ENCODE data around the gene DCHS1. TPM values are rescaled to one million over a fixed set of nuclear protein-coding genes. Genes with fewer than 3 reads are reported as not detected.
A peak's percentile ranks its signal among the peaks of the same experiment; 100 is the strongest.

DCHS1 gene
- total and polyA plus RNA-seq, 5 donors from 2014 or later = 0.49 to 2.4 (median 1.1) TPM

DNA sequence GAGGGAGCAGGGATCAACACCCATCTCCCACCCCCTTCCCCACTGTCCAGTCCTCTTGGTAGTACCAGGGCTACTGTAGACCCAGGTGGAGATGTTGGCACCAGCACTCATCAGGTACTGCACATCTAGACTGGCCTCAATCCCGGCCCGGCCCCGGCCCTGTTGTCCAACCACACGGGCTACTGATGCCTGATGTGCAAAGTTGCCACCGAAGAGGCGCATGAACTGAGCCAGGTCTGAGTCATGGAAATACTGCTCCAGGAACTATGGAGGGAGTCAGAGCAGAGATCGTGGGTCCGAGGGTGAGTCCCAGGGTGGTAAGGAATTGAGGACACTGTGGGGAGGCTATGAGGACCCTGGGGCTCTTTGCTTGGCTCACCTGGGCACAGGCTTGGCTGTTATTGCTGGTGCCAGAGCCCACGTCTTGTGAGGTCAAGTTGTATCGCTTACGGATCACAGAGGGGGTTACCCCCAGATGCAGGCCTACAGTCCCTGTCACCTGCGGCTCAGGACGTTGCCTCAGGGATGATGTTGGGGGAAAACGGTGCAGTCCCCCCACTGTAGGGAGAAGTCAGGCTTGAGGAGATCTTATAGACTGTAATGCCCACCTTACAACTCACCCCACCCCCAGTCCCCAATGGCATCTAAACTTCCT, 38.9 kb downstream of the DCHS1 start:
- Mint-ChIP-seq H3K9me3 (no peaks in the 10 kb centered on the region), H3K27ac (peak overlapping the region; percentile 52 to 92 (median 68)), H3K36me3 (peaks cover 15% of the 10 kb centered on the region), H3K4me3 (peak overlapping the region; percentile 11 to 80 (median 64)), H3K4me1 (peaks cover 0 to 20% (median 12%) of the 10 kb centered on the region in 4 donors), H3K27me3 (no peaks in the 10 kb centered on the region)
- H3K36me3 ChIP-seq (ENCODE audit: control insufficient read depth, insufficient read depth, low read length) = peaks cover 16% of the 10 kb centered on the region
- no peaks in the 10 kb centered on the region for H3K27me3 ChIP-seq (ENCODE audit: control insufficient read depth, insufficient read depth, low read length)
- DNase-seq = no peak
- no peak for ATAC-seq (ENCODE audit: low read depth in 2 of 2)
- peak overlapping the region; percentile 98 for H3K4me3 ChIP-seq (ENCODE audit: low read depth, low read length)
- peaks cover 38% of the 10 kb centered on the region for H3K4me1 ChIP-seq (ENCODE audit: control insufficient read depth, insufficient read depth, low read length, poor library complexity, severe bottlenecking)
- H3K27ac ChIP-seq (ENCODE audit: insufficient read depth, low read length, poor library complexity, severe bottlenecking) = peak overlapping the region; percentile 87
- no peaks in the 10 kb centered on the region for H3K9me3 ChIP-seq (ENCODE audit: control insufficient read depth in 2 of 2, low read length in 2 of 2)

DNA sequence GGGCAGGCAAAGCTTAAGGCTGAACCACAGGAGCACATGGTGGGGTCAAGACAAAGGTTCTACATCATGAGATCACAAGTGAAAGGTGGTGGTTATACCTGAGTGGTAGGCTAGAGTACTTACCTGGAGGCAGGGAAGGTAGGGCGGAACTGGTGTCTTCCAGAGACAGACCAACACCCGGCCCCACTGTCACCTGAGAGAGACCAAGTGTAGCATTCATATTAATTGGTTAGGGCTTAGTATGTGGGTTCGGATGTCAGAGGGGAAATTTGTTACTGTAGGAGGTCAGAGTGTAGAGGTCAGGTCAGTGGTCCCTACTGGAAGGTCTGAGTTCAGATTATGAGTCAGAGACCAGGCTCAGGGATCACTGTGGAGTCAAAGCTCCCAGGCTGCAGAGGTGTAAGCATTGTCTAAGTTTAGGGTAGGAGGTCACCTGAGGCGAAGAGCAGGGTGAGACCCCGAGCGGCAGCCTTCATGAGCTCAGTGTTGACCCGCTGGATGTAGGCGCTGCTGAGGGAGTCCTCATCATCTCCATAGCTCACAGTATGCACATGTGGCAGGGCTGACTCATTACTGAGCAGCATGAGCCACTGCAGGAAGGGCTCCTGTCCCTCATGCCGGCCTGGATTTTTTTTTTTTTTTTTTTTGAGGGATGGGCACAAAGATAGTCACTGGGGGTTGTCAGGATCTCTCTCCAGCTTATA, 39.6 kb downstream of the DCHS1 start:
- H3K36me3 ChIP-seq (ENCODE audit: control insufficient read depth, insufficient read depth, low read length) = peaks cover 17% of the 10 kb centered on the region
- H3K27ac Mint-ChIP-seq = peak overlapping the region; percentile 67 to 92 (median 86)
- H3K36me3 Mint-ChIP-seq = peaks cover 19% of the 10 kb centered on the region
- H3K9me3 ChIP-seq (ENCODE audit: control insufficient read depth in 2 of 2, low read length in 2 of 2) = no peaks in the 10 kb centered on the region
- peak overlapping the region; percentile 52 to 87 (median 80) for H3K4me3 Mint-ChIP-seq
- no peaks in the 10 kb centered on the region for H3K9me3 Mint-ChIP-seq
- ATAC-seq (ENCODE audit: low read depth in 2 of 2) (no peak), DNase-seq (no peak)
- H3K4me3 ChIP-seq (ENCODE audit: low read depth, low read length) = no peak overlapping the region
- H3K4me1 Mint-ChIP-seq = peaks cover 0 to 26% (median 16%) of the 10 kb centered on the region in 4 donors
- H3K27me3 ChIP-seq (ENCODE audit: control insufficient read depth, insufficient read depth, low read length) = no peaks in the 10 kb centered on the region
- no peaks in the 10 kb centered on the region for H3K27me3 Mint-ChIP-seq
- H3K4me1 ChIP-seq (ENCODE audit: control insufficient read depth, insufficient read depth, low read length, poor library complexity, severe bottlenecking) = peaks cover 43% of the 10 kb centered on the region
- H3K27ac ChIP-seq (ENCODE audit: insufficient read depth, low read length, poor library complexity, severe bottlenecking) = no peak overlapping the region

DNA sequence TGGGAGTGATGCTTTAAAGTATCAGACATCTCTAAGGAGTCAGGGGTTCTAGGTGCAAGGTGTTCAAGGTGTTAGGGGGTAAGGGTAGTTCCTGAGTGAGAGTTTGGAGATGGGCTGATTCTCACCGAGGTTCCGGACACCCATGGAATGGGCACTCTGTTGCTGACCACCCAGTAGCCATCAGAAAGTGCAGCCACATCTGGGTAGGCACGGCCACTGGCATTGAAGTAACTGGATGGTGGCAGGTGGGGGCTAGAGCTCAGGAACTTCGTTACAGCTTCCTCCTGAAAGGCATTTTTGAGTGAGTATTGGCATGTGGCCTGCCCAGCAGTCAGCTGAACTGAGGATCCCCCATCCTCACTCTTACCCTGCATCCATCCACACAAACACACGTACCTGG, 40.6 kb downstream of the DCHS1 start:
- ATAC-seq (ENCODE audit: low read depth in 2 of 2) (no peak), DNase-seq (no peak)
- Mint-ChIP-seq H3K27ac (peak overlapping the region in 2 of 3 donors; percentile 86 to 96), H3K4me1 (peaks cover 0 to 36% (median 24%) of the 10 kb centered on the region in 4 donors), H3K27me3 (no peaks in the 10 kb centered on the region), H3K9me3 (no peaks in the 10 kb centered on the region), H3K4me3 (peak overlapping the region in 3 of 4 donors; percentile 33 to 87 (median 49)), H3K36me3 (peaks cover 25% of the 10 kb centered on the region)
- no peaks in the 10 kb centered on the region for H3K9me3 ChIP-seq (ENCODE audit: control insufficient read depth in 2 of 2, low read length in 2 of 2)
- H3K27ac ChIP-seq (ENCODE audit: insufficient read depth, low read length, poor library complexity, severe bottlenecking) = no peak overlapping the region
- no peaks in the 10 kb centered on the region for H3K27me3 ChIP-seq (ENCODE audit: control insufficient read depth, insufficient read depth, low read length)
- H3K4me3 ChIP-seq (ENCODE audit: low read depth, low read length) = no peak overlapping the region
- peaks cover 26% of the 10 kb centered on the region for H3K36me3 ChIP-seq (ENCODE audit: control insufficient read depth, insufficient read depth, low read length)
- peaks cover 52% of the 10 kb centered on the region for H3K4me1 ChIP-seq (ENCODE audit: control insufficient read depth, insufficient read depth, low read length, poor library complexity, severe bottlenecking)

DNA sequence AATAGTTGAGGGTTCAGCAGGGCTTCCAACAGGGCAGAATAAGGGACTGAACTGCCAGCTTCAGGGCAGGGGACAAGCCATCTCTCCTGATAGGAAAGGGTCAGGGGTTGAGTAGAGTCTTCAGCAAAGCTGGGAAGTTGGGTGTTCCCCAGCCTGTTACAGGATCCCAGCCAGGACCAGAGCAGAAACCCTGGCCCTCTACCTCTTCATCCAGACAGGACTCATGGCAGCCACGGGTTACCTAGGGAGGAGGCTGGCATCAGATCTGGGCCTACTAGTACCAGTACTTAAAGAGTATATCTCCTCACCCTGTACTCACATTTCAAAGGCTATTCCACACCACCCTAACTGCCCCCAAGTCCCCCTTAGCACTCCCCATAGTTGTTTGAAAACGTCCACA, 41.2 kb downstream of the DCHS1 start:
- Mint-ChIP-seq H3K27ac (no peak overlapping the region), H3K4me3 (peak overlapping the region in 1 of 4 donors; percentile 33), H3K9me3 (no peaks in the 10 kb centered on the region), H3K27me3 (no peaks in the 10 kb centered on the region), H3K4me1 (peaks cover 0 to 42% (median 26%) of the 10 kb centered on the region in 4 donors), H3K36me3 (peaks cover 31% of the 10 kb centered on the region)
- no peak for DNase-seq
- Histone ChIP-seq H3K27me3 (ENCODE audit: control insufficient read depth, insufficient read depth, low read length) (no peaks in the 10 kb centered on the region), H3K36me3 (ENCODE audit: control insufficient read depth, insufficient read depth, low read length) (peaks cover 32% of the 10 kb centered on the region), H3K4me3 (ENCODE audit: low read depth, low read length) (no peak overlapping the region), H3K4me1 (ENCODE audit: control insufficient read depth, insufficient read depth, low read length, poor library complexity, severe bottlenecking) (peaks cover 48% of the 10 kb centered on the region), H3K27ac (ENCODE audit: insufficient read depth, low read length, poor library complexity, severe bottlenecking) (no peak overlapping the region), H3K9me3 (ENCODE audit: control insufficient read depth in 2 of 2, low read length in 2 of 2) (no peaks in the 10 kb centered on the region)
- ATAC-seq (ENCODE audit: low read depth in 2 of 2) = no peak

DNA sequence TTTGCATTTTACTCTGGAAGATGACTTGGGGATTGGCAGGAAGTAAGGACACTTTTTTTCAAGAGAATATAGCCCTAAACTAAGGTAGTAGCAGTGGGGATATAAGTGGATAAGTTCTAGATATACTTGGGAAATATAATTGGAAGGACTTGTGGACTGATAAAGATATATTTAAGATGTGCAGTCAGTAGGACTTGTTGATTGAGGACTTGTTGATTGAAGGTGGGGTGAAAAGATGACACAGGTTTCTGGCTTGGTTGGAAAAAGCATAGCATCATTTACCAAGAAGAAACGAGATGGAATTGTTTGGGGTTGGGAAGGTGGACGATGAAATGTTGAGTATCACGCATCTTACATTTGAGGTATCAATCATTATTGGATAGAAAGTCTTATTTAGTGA, 42.1 kb downstream of the DCHS1 start:
- Mint-ChIP-seq H3K4me3 (no peak overlapping the region), H3K36me3 (peaks cover 33% of the 10 kb centered on the region), H3K27me3 (no peaks in the 10 kb centered on the region), H3K4me1 (peaks cover 0 to 51% (median 28%) of the 10 kb centered on the region in 4 donors), H3K9me3 (no peaks in the 10 kb centered on the region), H3K27ac (no peak overlapping the region)
- no peak for ATAC-seq (ENCODE audit: low read depth in 2 of 2)
- Histone ChIP-seq H3K36me3 (ENCODE audit: control insufficient read depth, insufficient read depth, low read length) (peaks cover 42% of the 10 kb centered on the region), H3K4me3 (ENCODE audit: low read depth, low read length) (no peak overlapping the region), H3K9me3 (ENCODE audit: control insufficient read depth in 2 of 2, low read length in 2 of 2) (no peaks in the 10 kb centered on the region), H3K27me3 (ENCODE audit: control insufficient read depth, insufficient read depth, low read length) (no peaks in the 10 kb centered on the region), H3K4me1 (ENCODE audit: control insufficient read depth, insufficient read depth, low read length, poor library complexity, severe bottlenecking) (peaks cover 47% of the 10 kb centered on the region), H3K27ac (ENCODE audit: insufficient read depth, low read length, poor library complexity, severe bottlenecking) (peak overlapping the region; percentile 95)
- DNase-seq = no peak

DNA sequence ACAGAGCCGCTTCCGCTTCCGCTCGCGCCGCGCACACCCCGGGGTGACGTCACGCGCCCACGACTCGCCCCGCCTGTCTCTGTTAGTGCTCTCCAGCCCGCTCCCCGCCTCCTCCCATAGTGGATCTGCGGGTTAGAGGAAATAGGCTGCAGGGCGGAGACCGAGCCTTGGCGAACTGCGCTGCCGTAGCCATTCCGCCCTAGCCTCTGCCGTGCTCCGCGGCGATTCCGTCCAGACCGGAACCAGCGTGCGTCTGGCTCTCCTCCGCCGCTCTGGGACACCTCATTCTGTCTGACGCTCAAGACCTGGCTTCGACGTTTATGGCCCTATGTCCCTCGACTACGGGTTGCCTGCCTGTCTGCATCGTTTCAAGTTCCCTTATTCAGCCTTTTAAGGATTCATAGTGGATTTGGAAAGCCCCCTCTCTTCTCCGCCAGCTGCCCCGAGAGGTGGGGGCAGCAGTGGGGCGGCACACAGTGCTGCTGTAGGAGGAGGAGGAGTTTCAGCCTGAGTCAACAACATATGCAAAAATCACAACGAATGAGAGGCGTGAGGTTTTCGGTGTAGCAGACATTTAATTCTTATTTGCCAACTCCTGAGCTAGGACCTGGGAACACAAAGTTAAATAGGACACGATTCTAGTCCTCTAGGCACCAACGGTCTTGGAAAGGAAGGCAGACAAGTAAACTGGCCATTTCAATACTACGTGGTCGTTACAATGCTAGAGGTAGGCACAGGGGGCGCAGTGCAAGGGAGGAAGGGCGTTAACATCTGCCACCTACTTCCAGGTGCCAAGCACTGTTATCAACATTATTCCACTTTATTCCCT, 43.2 kb downstream of the DCHS1 start, which contains the start of gene TAF10:
Gene TAF10, minus strand, starts transcription at position 4 of the 829 bp plus-strand sequence. CDS start 27 bp downstream, outside the sequence.
- Mint-ChIP-seq H3K4me1 (peaks cover 0 to 52% (median 36%) of the 10 kb centered on the region in 4 donors), H3K27ac (peak within 1 kb of the TSS in 2 of 3 donors; percentile 98), H3K36me3 (peaks cover 36% of the 10 kb centered on the region), H3K9me3 (no peaks in the 10 kb centered on the region), H3K27me3 (no peaks in the 10 kb centered on the region), H3K4me3 (peak within 1 kb of the TSS in 3 of 4 donors; percentile 92 to 95 (median 94))
- no peaks in the 10 kb centered on the region for H3K9me3 ChIP-seq (ENCODE audit: control insufficient read depth in 2 of 2, low read length in 2 of 2)
- ATAC-seq (ENCODE audit: low read depth in 2 of 2) (peak; percentile 89 to 90), DNase-seq (peak; percentile 94 to 98 (median 95))
- peak within 1 kb of the TSS; percentile 95 for H3K27ac ChIP-seq (ENCODE audit: insufficient read depth, low read length, poor library complexity, severe bottlenecking)
- peaks cover 52% of the 10 kb centered on the region for H3K36me3 ChIP-seq (ENCODE audit: control insufficient read depth, insufficient read depth, low read length)
- H3K4me1 ChIP-seq (ENCODE audit: control insufficient read depth, insufficient read depth, low read length, poor library complexity, severe bottlenecking) = peaks cover 45% of the 10 kb centered on the region
- peak within 1 kb of the TSS; percentile 96 for H3K4me3 ChIP-seq (ENCODE audit: low read depth, low read length)
- H3K27me3 ChIP-seq (ENCODE audit: control insufficient read depth, insufficient read depth, low read length) = no peaks in the 10 kb centered on the region

DNA sequence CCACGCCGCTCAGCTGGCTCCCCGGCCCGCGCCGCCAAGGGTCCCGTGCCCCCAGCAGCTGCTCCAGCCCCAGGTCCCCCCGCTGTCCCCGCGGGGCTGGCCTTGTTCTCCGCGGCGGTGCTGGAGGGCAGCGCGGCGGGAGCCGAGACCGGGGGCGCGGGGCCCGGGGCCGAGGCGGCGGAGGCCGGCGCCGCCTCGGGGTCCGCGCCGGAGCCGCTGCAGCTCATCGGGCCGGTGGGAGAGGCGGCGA, 43.7 kb downstream of the DCHS1 start:
- H3K36me3 ChIP-seq (ENCODE audit: control insufficient read depth, insufficient read depth, low read length) = peaks cover 50% of the 10 kb centered on the region
- peak overlapping the region; percentile 95 for H3K27ac ChIP-seq (ENCODE audit: insufficient read depth, low read length, poor library complexity, severe bottlenecking)
- no peaks in the 10 kb centered on the region for H3K9me3 Mint-ChIP-seq
- H3K27ac Mint-ChIP-seq = peak overlapping the region in 2 of 3 donors; percentile 98
- peaks cover 0 to 51% (median 38%) of the 10 kb centered on the region in 4 donors for H3K4me1 Mint-ChIP-seq
- peaks cover 45% of the 10 kb centered on the region for H3K4me1 ChIP-seq (ENCODE audit: control insufficient read depth, insufficient read depth, low read length, poor library complexity, severe bottlenecking)
- H3K9me3 ChIP-seq (ENCODE audit: control insufficient read depth in 2 of 2, low read length in 2 of 2) = no peaks in the 10 kb centered on the region
- no peaks in the 10 kb centered on the region for H3K27me3 Mint-ChIP-seq
- DNase-seq = no peak
- H3K4me3 ChIP-seq (ENCODE audit: low read depth, low read length) = no peak overlapping the region
- ATAC-seq (ENCODE audit: low read depth in 2 of 2) = peak; percentile 1 to 9
- no peaks in the 10 kb centered on the region for H3K27me3 ChIP-seq (ENCODE audit: control insufficient read depth, insufficient read depth, low read length)
- H3K4me3 Mint-ChIP-seq = peak overlapping the region in 3 of 4 donors; percentile 92 to 95 (median 94)
- peaks cover 36% of the 10 kb centered on the region for H3K36me3 Mint-ChIP-seq

All from CD4-positive, CD25-positive, alpha-beta regulatory T cell (primary cell).